ENCODE results near the gene ATP10A.

The ATP10A gene

DNA sequence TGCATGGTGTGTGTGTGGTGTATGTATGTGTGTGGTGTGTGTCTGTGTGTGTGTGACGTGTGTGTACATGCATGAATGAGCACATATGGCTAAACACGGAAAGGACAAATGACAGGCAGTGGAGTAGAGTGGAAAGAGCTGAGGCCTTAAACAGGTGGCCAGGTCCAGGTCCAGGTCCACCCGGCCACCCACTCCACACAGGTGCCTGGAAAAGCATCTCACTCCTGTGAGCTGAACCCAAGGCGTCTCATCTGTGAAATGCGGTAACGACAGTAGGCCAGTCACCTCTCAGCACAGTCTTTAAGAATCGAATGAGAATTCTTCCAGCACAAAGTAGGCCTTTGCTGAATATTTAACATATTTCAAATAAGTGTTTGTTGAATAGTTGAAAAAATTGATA, 58.7 kb downstream of the ATP10A start:
- TF ChIP-seq, protein P1, sequence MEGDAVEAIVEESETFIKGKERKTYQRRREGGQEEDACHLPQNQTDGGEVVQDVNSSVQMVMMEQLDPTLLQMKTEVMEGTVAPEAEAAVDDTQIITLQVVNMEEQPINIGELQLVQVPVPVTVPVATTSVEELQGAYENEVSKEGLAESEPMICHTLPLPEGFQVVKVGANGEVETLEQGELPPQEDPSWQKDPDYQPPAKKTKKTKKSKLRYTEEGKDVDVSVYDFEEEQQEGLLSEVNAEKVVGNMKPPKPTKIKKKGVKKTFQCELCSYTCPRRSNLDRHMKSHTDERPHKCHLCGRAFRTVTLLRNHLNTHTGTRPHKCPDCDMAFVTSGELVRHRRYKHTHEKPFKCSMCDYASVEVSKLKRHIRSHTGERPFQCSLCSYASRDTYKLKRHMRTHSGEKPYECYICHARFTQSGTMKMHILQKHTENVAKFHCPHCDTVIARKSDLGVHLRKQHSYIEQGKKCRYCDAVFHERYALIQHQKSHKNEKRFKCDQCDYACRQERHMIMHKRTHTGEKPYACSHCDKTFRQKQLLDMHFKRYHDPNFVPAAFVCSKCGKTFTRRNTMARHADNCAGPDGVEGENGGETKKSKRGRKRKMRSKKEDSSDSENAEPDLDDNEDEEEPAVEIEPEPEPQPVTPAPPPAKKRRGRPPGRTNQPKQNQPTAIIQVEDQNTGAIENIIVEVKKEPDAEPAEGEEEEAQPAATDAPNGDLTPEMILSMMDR (conservative IDR thresholded peaks at IDR 0.05; ENCODE audit: control insufficient read depth, insufficient read depth, low read depth, low read length): no peak
- DNase-seq (ENCODE audit: low read depth): no peak
- H3K4me3 ChIP-seq (ENCODE audit: control insufficient read depth, low read depth, low read length): no peak overlapping the region

DNA sequence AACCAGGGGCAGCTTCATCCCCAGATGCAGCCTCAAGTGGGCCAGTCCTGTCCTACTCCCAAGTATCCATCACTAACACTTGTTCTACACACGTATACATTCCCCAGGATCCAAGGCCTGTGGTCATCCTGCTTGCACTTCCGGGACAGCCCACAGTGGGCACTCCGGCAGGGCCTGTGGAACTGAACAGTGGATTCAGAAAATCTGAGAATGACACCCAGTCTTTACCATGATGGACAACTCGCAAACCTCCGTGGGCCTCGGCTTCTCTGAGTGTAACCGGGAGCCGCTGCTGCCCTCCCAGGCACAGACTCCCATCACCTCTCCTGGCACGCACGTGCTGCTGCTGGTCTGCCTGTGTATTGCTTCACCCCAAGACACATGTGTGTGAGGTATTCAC, 59.6 kb downstream of the ATP10A start:
- no peak for DNase-seq (ENCODE audit: low read depth)
- TF ChIP-seq, protein P1 (conservative IDR thresholded peaks at IDR 0.05; ENCODE audit: control insufficient read depth, insufficient read depth, low read depth, low read length): no peak
- no peak overlapping the region for H3K4me3 ChIP-seq (ENCODE audit: control insufficient read depth, low read depth, low read length)

DNA sequence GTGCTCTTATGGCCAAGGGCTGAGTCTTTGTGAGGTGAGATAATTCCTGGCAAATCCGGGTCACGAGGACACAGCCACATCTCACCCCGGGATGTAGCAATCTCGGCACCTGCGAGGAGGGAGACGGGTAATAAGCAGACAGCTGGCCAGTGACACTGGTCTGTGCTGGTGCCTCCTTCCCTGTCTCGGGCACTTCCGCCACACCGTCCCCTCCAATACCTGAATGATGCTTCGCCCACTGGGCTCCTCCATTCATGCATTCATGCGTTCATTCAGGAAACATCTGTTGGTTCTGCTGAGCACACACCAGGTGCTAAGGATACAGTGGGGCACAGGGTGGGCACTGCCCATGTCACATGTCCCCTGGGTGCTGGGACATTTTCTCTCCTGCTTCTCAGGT, 60.1 kb downstream of the ATP10A start:
- H3K4me3 ChIP-seq (ENCODE audit: control insufficient read depth, low read depth, low read length): no peak overlapping the region
- TF ChIP-seq, protein P1 (conservative IDR thresholded peaks at IDR 0.05; ENCODE audit: control insufficient read depth, insufficient read depth, low read depth, low read length): no peak
- DNase-seq (ENCODE audit: low read depth): no peak

DNA sequence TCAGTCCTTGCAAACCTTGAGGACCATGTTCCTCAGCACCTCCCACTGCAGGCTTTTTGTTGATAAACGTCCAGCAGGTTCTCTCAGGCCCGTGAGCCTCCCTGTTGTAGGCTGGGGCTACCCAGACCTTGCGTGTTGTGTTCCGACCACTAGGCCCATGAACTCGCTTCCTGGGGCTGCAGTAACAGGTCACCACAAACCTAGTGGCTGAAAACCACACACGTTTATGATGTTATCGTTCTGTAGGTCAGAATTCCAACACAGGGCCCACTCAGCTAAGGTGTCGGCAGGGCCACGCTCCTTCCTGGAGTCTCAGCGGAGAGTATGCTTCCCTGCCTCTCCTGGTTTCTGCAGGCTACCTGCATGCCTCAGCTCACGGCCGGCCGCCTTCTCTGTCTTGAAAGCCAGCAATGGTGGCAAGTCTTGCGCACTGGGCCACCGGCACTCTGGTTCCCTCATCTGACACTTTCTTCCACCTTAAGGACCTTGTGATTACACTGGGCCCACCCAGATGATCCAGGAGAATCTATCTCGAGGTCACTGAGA, 60.8 kb downstream of the ATP10A start:
- no peak for DNase-seq (ENCODE audit: low read depth)
- no peak overlapping the region for H3K4me3 ChIP-seq (ENCODE audit: control insufficient read depth, low read depth, low read length)
- TF ChIP-seq, protein P1 (conservative IDR thresholded peaks at IDR 0.05; ENCODE audit: control insufficient read depth, insufficient read depth, low read depth, low read length): no peak

DNA sequence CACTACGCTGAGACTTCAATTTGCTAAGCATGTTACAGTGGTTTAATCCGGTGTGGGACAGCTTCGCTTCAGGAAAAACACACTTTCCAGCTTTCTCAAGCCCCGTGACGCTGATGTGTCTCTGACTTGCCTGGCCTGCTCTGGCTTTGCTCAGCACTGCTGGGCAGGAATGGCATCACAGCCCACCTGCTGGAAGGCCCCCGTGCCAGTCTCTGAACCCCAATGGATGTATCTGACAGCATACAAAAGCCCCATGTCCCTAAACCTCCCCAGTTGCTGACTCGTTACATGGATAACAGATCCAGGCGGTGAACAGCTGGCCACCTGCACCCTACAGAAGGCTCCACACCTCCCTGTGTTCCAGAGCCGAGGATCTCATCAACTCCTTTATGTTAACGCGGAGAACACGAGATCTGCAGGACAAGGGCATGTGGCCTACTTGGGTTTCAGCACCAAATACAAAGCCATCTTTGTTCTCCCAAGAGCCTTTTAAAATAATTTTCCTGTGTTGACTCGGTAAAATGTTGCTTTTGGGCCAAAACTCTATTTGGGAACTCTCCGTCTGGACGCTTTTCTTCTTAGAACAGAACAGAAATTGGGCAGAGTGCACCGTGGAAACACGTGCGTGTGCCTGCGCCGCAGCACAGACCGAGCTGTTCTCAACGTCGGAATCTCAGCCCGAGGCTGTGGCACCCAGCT, 61.4 kb downstream of the ATP10A start:
- H3K4me3 ChIP-seq (ENCODE audit: control insufficient read depth, low read depth, low read length): no peak overlapping the region
- TF ChIP-seq, protein P1 (conservative IDR thresholded peaks at IDR 0.05; ENCODE audit: control insufficient read depth, insufficient read depth, low read depth, low read length): no peak
- DNase-seq (ENCODE audit: low read depth): no peak

DNA sequence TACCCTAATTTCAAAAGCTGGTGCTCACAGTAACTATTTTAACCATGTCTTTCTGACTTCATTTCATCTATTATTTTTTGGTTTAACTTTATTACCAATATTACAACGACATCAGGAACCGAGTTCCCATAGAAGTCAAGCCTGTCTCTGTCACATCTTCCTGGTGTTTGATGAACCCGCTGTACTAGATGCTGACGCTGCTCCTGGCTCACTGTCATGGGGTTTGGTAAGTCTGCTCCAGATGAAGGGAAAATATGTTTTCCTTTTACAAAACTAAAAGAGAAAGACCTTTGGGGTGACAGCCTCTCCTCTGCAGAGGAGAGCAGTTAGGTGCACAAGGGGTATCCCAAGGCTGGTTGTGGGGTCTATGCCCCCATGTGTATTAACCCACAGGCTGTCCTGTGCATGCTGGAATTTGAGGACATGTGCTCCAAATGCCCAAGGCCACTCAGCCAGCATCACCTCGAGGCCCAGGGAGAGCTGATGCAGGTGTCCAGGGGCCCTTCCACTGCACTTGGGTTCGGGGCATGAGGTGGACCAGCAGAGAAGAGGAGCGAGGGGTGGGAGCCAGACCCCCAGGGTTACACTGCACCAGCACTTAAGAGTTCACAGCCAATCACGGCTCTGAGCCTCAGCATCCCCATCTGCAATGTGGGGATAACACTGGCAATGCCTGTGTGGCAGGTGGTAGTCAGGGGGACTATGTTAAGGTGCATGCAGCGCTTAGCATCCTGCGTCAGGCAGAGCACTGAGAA, 62.2 kb downstream of the ATP10A start:
- DNase-seq (ENCODE audit: low read depth): no peak
- TF ChIP-seq, protein P1 (conservative IDR thresholded peaks at IDR 0.05; ENCODE audit: control insufficient read depth, insufficient read depth, low read depth, low read length): no peak
- no peak overlapping the region for H3K4me3 ChIP-seq (ENCODE audit: control insufficient read depth, low read depth, low read length)

Data from fibroblast of mammary gland (primary cell).